GM15510 (cell line): ENCODE data around the gene SARDH.

Experiments
- POLR2A ChIP-seq: IDR thresholded peaks from 3 replicates; pipeline ENCODE4 v1.6.1; 2011; ENCODE audit warnings: borderline replicate concordance; ENCODE audit not compliant: insufficient read length; ENCODE audit errors: extremely low read depth

The SARDH gene

DNA sequence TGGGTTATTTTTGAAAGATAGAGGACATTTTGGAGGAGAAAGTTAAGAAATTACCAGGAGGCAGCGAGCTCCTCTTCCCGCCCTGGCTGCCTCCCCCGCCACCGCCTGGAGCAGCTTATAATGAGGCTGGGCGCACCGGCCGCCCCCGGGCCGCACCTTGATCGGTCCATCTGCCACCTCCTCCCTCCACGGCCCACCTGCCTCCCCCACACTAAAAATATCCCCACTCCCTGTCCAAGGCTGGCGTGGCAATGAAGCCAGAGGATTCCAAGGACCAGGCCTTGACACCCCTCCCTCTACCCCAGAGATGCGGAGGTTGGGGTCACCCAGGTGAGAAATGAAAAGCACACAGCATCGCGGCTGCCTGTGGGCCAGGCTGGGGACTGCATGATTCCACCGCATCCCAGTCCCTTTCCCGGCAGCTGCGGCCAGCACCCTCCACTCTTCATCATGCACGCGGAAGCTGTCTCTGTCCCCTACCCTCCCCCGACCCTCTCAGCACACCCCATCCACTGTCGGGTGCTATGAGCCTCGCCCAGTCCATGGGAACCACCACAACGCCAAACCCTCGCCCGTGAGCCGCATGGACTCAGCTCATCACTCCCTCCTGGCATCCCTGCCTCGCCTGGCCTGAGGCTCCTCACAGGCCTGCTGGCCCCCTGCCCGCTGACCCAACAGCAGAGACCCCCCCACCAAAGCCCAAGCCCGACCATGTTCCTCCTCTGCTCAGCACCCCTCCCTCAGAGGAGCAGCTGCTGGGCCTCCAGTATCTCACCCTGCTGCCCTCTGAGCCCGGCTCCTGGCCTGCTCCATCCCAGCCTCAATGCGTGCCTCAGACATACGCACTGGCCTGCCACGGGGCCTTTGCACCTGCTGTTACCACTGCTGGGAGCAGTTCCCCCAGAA is 50.0 kb downstream of the SARDH start:
- no peak for TF ChIP-seq POLR2A

DNA sequence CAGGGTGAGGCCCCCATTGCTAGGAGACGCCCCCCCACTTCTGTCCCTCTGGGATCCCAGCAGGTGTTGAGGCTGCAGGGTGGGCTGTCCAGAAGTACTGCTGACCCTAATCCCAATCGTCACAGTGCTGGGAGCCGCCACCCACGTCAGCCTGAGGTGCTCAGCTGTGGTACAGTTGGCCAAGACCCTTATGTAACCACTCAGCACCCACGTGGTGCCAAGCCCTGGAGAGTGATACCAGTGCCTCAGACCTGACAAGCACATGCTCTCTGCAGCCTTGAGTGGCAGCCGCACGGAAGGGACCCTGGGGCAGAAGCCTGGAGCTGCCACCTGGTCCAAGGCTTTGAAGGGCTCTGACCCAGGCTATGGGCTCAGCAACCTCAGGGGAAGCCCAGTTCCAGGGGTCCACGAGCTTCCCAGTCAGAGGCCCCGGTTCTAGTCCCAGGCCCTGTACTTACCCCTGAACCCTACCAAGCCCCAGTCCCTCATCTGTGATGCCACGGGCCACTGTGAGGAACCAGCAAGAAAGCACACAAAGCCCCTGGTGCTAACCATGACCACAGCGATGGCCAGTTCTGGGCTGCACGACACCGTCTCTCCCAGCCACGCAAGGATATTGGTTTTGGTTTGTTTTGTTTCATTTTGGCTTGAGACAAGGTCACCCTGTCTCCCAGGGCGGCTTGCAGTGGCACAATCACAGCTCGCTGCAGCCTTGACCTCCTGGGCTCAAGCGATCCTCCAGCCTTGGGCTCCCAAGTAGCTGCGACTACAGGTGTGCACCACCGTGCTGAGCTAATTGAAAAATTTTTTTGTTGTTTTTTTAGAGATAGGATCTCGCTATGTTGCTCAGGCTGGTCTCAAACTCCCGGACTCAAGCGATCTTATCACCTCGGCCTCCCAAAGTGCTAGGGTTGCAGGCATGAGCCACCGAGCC is 51.2 kb downstream of the SARDH start:
- TF ChIP-seq POLR2A = no peak

DNA sequence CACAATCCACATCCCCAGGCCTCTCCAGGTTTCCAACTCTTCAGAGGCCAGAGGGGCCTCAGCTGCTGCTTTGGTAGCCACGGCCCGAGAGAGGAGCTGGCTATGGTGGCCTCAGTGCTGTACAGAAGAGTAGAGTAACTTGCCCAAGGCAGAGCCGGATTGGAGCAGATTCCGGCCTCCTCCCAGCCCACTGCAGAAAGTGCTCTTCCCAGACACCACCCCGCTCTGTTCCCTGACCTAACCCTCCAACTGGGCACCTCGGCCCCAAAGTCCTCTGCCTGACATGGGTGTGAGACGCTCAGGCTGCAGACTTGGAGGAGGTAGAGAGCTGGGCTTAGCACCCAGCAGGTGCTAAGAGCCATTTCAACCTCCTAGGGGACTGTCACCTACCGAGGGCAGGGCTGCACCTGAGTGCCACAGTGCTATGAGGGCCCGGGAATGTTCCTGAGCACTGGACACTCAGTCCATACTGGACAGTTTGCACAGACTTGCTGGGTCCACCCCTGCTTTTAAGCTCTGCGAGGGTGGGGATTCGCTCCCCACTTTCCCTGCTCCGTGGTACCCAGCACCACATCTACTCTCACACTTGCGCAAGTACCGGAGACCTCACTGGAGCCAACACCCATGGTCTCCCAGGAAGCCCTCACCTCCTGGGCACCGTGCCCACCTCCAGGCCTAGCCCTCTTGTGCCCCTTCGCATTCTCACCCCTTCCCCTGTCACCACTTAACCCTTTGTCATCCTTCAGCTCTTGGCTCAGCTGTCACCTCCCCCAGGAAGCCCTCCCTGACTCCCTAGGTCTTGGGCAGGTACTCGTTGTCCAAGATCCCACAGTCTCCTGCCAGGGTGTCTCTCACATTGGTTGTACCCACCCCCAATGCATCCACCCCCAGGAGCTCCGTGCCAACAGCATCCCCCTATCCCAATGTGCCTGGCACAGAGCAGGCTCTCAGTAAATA is 52.2 kb downstream of the SARDH start:
- no peak for TF ChIP-seq POLR2A

DNA sequence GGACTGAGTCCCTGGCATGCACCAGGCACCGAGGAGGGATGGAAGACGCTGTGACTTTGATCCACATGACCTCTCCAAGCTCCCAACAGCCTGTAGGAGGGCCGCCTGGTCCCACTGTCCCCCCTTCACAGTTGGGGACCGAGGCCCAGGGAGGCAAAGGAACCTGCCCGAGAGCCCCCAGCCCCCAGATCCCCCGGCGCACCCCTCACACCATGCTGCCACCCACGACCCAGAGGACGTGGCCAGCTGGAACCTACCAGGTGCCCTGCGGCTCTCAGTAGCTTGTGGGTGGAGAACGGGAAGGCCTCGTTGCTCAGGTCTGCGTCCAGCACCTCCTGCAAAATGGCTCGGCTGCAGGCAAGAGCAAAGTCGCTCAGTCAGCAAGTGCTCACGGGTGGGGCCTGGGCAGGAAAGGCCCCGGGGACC is 53.2 kb downstream of the SARDH start:
- no peak for TF ChIP-seq POLR2A

DNA sequence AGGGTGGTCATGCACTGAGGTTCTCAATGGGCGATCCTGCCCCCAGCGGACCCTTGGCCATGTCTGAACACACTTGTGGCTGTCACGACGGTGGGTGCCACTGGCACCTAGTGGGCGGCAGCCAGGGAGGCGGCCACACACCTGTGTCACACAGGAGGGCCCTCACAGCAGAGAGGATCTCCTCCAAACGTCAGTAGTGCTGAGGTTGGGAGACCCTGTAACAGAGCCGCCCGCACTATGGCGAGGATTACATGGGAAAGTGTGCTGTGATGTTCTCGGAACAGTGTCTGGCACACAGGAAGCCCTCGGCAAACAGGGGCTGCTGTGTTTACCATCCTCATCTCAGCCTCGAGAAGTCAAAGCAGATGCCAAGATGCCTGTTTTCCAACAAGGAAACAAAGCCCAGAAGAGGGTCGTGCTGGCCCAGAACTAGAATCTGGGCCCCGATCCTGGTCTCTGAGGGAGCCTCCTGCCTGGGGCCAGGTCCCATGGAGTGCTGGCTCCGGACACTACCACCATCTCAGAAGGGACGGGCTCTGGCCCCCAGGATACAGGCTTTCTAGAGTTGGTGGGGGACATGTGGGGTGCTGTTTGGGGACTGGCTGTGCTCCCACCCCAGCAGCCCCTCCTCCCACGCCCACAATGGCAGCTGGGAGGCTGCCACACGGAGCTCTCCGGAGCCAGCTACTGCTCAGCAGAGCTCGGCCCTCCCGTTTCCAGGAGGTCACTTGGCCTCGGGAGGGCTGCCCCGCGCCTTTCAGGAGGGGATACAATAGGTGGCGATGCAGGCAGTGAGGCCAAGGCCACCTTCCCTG is 53.8 kb downstream of the SARDH start:
- TF ChIP-seq POLR2A = no peak

DNA sequence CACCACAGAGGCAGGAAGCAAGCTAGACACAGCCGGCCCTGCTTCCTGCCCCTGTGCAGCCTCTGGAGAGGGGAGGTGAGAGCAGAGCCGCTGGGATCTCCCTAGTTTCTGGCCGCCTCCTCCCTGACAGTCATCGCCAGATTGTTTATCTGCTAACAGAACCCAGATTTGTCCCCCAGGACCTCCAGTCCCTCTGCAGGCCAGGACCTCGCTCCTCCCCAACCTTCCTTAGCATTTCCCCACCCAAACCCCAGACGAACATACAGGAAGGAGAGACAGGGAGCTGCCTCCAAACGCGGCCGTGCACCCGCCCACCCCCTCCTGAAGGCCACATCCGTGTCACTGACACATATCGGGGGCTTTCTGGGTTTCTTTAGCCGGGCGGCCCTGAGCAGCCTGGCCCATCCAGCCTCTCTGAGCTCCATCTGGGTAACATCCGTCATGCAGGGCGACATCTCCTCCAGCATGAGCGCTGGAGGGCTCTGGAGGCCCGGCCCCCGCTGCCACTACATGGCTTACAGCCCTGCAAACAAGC is 54.5 kb downstream of the SARDH start:
- no peak for TF ChIP-seq POLR2A

DNA sequence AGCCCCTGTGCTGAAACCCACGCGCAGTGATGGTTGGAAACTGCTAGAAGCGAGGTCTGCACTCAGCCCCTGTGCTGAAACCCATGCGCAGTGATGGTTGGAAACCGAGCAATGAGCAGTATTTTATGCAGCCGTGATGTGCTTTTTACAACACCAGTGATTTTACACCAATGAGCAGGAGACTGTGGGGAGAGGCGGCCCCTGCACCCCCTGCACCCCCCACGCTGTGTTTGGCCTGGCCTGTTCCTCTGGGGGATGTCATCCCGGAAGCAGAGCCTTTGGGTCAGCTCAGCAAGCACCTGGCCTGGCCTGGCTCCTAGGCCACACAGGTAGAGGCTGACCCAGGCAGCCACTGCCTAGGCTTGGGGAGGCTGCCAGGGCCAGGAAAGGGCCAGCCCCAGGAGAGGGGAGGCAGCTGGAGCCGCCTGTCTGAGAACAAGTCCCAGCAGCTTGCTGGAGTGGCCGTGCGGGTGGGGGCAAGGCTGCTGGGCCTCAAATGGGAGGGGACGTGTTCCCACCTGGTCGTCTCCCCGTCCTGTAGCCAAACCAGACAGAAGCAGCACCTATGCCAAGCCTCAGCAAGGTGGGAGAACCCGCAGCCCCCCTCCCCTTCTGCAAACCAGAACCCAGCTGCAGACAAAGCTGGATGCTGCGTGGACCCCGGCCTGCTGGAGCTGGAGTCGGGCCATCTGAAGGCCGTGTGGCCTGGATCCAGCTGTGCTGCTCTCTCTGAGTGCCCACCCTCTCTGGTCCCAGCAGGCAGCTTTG is 55.1 kb downstream of the SARDH start:
- TF ChIP-seq POLR2A = no peak

DNA sequence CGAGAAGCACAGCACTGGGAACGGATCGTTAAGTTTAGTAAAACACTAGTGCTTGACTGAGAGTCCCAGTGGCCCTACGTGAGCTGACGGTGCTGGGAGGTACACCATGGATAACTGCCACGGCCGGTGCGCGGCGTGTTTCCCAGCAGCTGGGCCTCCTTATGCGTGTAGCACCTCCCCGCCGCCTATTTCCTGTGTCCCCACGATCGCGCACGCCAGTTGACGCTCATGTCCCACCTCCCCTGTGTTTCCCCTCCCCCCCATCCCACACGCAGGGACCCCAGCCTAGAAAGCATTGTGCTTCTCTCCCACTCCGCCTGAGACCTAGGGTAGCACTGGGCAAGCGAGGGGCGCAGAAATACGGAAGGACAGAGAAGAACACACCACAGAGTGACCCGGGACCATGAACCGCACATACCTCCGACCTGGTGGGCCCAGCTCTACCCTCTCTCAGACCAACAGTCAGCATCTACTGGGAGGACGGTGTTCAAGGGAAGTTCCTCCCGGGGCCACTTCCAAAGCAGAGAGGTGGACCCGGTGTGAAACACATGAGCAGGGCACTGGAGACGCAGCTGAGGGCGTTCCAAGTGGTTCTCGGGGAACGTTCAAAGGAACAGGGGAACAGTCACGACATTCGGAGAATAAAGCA is 56.4 kb downstream of the SARDH start:
- TF ChIP-seq POLR2A = no peak

DNA sequence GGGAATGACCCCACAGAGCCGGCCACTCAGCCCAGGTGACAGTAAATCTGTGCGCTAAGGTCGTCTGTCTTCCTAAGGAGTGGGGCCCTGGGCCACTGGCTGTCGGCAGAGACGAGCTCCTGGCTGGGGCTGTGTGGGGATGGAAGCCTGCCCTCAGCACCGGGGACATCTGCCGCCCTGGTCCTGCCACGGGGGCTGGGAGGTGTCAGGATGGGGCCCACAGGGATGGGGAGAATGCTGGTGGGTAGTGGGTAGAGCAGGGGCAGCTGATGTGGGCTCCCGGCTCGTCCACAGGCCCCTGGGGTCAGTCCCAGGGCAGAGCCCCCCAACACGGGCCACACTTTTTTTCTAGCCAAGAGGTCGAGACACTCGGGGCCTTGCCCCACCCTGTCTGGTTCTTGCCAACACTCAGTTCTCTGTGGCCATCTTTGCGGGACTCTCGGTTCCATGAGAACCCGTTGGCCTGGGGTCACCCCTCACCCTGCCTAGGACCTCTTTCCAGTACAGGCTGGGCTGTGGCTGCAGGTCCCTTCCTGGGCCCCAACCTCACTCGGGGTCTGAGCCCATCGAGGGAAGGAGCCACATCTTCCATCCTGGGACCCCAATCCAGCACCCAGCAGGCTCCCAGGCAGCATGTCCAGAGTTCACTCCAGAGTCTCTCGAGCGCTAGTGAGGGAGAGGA is 57.0 kb downstream of the SARDH start:
- TF ChIP-seq POLR2A = no peak

DNA sequence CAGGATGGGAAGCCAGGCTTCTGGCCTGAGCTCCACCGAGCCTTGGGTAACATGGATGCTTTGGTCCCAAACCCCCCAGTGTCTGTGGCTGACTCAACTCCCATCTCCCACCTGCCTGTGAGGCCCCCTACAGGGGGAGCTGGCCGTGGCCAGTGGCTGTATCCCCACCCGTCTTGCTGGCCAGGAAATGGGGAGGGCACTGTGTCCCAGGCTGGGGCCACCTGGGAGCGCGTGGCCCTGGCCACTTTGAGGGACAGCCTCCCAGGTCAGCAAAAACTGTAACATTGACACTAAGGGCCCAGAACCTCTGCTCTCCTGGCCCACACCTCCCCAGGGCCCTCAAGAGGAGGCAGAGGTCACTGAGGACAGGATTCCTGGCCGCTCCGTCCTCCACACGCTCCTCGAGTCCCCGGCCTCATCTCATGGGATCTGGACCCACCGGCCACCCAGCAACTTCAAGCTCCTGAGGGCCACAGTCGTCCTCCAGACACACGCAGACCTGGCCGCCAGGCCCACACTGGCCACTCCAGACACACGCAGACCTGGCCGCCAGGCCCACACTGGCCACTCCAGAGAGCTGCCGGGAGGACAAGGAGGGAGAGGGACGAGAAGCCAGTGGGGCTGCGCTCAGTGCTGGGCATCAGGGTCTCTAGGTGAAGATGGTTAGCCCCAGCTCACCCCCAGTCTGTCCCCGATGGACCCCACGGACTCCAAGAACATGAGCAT is 57.7 kb downstream of the SARDH start:
- TF ChIP-seq POLR2A = no peak
